ENCODE data around the gene CYBRD1. TPM values are rescaled to one million over a fixed set of nuclear protein-coding genes. Genes with fewer than 3 reads are reported as not detected.
"Not testable (repeated sequence)": the region's sequence is repeated elsewhere in the genome, so short reads cannot be mapped to it uniquely, and the experiment has no call there.

The CYBRD1 gene
- total RNA-seq, 4 donors from 2014 or later, result 42.3 to 49.0 (median 43.4) TPM

- intact Hi-C loops (cut with DNase I; ENCODE audit: low total_unique reads), result no loop called here
- H3K27ac ChIP-seq, result peak overlapping the region in 1 of 4 donors; percentile 19
- TF ChIP-seq POLR2A (IDR thresholded peaks at IDR 0.05), result no peak
- TF ChIP-seq CTCF (IDR thresholded peaks at IDR 0.05 in 4 of 5, conservative IDR thresholded peaks at IDR 0.05 in 1 of 5), result no peak
Observed at GRCh38 chr2:171531836-171532450, 9.7 kb downstream of the CYBRD1 start.

GRCh38 chr2:171533331-171533730 lies 11.1 kb downstream of the CYBRD1 start:
- no peak for DNase-seq
- H3K4me3 ChIP-seq, result no peak overlapping the region
- no peaks in the 10 kb centered on the region for H3K4me1 ChIP-seq
- no peak overlapping the region for H3K27ac ChIP-seq
- TF ChIP-seq POLR2A (IDR thresholded peaks at IDR 0.05) (no peak), CTCF (IDR thresholded peaks at IDR 0.05 in 4 of 5, conservative IDR thresholded peaks at IDR 0.05 in 1 of 5) (no peak)
- intact Hi-C loops (cut with DNase I; ENCODE audit: low total_unique reads), result no loop called here
- no peaks in the 10 kb centered on the region for H3K9me3 ChIP-seq
- H3K36me3 ChIP-seq, result no peaks in the 10 kb centered on the region
- in situ Hi-C loops (cut with MboI; ENCODE audit: low sequenced_read_pairs in 4 of 4), result no loop called here
- no peaks in the 10 kb centered on the region for H3K27me3 ChIP-seq
- ATAC-seq, result no peak

More at GRCh38 chr2:171531836-171532450, 9.7 kb downstream of the CYBRD1 start:
- H3K36me3 ChIP-seq, result no peaks in the 10 kb centered on the region
- H3K4me1 ChIP-seq, result no peaks in the 10 kb centered on the region
- ATAC-seq (no peak), DNase-seq (no peak)
- in situ Hi-C loops (cut with MboI; ENCODE audit: low sequenced_read_pairs in 4 of 4), result no loop called here
- no peaks in the 10 kb centered on the region for H3K9me3 ChIP-seq
- H3K27me3 ChIP-seq, result no peaks in the 10 kb centered on the region
- H3K4me3 ChIP-seq, result no peak overlapping the region

GRCh38 chr2:171535528-171535927 lies 13.3 kb downstream of the CYBRD1 start:
- intact Hi-C loops (cut with DNase I; ENCODE audit: low total_unique reads); H3K27me3 ChIP-seq; H3K36me3 ChIP-seq; H3K4me1 ChIP-seq; H3K4me3 ChIP-seq; H3K9me3 ChIP-seq; in situ Hi-C loops (cut with MboI; ENCODE audit: low sequenced_read_pairs in 4 of 4); H3K27ac ChIP-seq; DNase-seq; ATAC-seq: not testable (repeated sequence)

GRCh38 chr2:171540437-171540836 lies 18.2 kb downstream of the CYBRD1 start:
- in situ Hi-C loops (cut with MboI; ENCODE audit: low sequenced_read_pairs in 4 of 4), result no loop called here
- intact Hi-C loops (cut with DNase I; ENCODE audit: low total_unique reads), result no loop called here

More at GRCh38 chr2:171540437-171540836, 18.2 kb downstream of the CYBRD1 start:
- TF ChIP-seq CTCF (IDR thresholded peaks at IDR 0.05 in 4 of 5, conservative IDR thresholded peaks at IDR 0.05 in 1 of 5), result no peak
- no peak for TF ChIP-seq POLR2A (IDR thresholded peaks at IDR 0.05)
- Histone ChIP-seq H3K36me3 (no peaks in the 10 kb centered on the region), H3K27ac (no peak overlapping the region), H3K27me3 (no peaks in the 10 kb centered on the region), H3K4me1 (no peaks in the 10 kb centered on the region), H3K4me3 (no peak overlapping the region), H3K9me3 (no peaks in the 10 kb centered on the region)
- DNase-seq (no peak), ATAC-seq (no peak)

All from gastrocnemius medialis (tissue), 4 donors.